ENCODE measurements around the gene DNAH5.

DNA sequence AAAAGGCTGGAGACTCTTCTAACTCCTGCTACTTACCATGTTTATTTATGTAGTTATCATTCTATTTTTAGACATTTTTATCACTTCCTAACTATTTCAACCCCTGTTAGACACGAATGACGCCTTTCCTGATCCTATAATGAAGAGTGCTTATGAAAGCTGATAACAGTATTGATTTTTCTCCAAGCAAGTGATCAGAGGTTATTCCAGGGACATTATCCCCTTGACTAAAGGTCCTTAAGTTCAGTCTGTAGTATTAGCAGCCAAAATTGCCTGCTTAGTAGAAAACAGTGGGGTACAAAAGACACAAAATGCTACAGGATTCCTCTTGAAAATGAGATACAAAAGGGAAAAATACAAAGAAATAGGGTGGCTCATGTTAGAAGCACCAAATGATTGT, 235.6 kb downstream of the DNAH5 start:
- TF ChIP-seq, protein P1, sequence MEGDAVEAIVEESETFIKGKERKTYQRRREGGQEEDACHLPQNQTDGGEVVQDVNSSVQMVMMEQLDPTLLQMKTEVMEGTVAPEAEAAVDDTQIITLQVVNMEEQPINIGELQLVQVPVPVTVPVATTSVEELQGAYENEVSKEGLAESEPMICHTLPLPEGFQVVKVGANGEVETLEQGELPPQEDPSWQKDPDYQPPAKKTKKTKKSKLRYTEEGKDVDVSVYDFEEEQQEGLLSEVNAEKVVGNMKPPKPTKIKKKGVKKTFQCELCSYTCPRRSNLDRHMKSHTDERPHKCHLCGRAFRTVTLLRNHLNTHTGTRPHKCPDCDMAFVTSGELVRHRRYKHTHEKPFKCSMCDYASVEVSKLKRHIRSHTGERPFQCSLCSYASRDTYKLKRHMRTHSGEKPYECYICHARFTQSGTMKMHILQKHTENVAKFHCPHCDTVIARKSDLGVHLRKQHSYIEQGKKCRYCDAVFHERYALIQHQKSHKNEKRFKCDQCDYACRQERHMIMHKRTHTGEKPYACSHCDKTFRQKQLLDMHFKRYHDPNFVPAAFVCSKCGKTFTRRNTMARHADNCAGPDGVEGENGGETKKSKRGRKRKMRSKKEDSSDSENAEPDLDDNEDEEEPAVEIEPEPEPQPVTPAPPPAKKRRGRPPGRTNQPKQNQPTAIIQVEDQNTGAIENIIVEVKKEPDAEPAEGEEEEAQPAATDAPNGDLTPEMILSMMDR (IDR thresholded peaks at IDR 0.05; ENCODE audit: low read depth, low read length): no peak
- TF ChIP-seq POLR2A (IDR thresholded peaks at IDR 0.05; ENCODE audit: extremely low read depth, insufficient read length): no peak
- TF ChIP-seq, protein P2, sequence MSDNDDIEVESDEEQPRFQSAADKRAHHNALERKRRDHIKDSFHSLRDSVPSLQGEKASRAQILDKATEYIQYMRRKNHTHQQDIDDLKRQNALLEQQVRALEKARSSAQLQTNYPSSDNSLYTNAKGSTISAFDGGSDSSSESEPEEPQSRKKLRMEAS (IDR thresholded peaks at IDR 0.05; ENCODE audit: low read depth, low read length): no peak

All from NB4 (cell line).